Stimulated activated naive CD8-positive, alpha-beta T cell treated with anti-CD3 and anti-CD28 coated beads, Interleukin-15, amount 100 ng/mL, for 72 hours (primary cell): Measurements from ENCODE around the gene ZNF423.

Experiments
- ATAC-seq: fragments of 150-1000 bp; cut with Tn5 transposase; 2 replicates; pipeline ENCODE4 v1.10.0; 2021; ENCODE audit warnings: mild to moderate bottlenecking, moderate library complexity
- DNase-seq, 2 donors: peaks; one replicate each; pipeline ENCODE4 v3.0.0; 2021 to 2022
- H3K27ac Mint-ChIP-seq, 2 donors: one replicate each; pipeline ENCODE4 v1.8.0; 2022; ENCODE audit warnings: mild to moderate bottlenecking in 2 of 2, mixed read lengths in 2 of 2, moderate library complexity in 2 of 2
- H3K27me3 Mint-ChIP-seq: one replicate; pipeline ENCODE4 v1.8.0; 2022; ENCODE audit warnings: mixed read lengths
- H3K4me1 Mint-ChIP-seq: one replicate; pipeline ENCODE4 v1.8.0; 2022; ENCODE audit warnings: mild to moderate bottlenecking, mixed read lengths
- H3K4me3 Mint-ChIP-seq, 2 donors: one replicate each; pipeline ENCODE4 v1.8.0; 2022; ENCODE audit warnings: mild to moderate bottlenecking in 2 of 2, mixed read lengths in 2 of 2, moderate library complexity in 1 of 2
- H3K9me3 Mint-ChIP-seq, 2 donors: one replicate each; pipeline ENCODE4 v1.8.0; 2022; ENCODE audit warnings: mixed read lengths in 2 of 2

Gene ZNF423

DNA sequence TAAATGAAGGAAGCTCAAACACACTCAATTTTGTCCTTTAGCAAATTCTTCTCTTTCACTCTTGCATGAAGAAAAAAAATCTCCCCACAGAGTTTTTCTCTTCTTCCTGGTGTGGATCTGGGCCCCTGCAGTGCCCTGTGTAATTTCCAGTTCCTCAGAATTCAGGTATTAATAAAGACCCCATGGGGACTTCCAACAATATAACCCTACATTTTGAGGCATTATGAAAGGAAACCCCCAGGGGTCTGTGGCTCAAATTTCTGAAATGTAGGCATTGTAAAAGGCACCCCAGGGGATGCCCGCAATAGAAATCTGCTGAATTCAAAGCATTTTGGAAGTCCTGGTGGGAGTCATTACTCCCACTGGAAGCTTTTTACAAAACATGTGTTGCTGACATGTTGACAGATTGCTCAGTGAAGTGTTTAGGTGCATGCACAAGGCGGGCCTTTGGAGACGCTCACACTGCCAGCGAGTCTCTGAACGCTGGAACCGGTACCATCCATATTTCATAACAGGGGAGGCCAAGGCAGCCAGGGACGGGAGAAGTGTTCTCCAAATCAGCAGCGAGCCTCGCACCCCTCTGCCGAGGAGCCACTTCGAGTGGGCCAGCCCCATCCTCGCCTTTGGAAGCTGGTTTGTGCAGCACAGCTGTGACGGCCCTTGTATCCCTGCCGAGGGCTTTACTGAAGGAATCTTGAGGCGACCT is 154.0 kb downstream of the ZNF423 start:
- peaks cover 31% of the 10 kb centered on the region for H3K27me3 Mint-ChIP-seq
- DNase-seq (no peak), ATAC-seq (no peak)
- no peak overlapping the region for H3K4me3 Mint-ChIP-seq
- H3K27ac Mint-ChIP-seq = no peak overlapping the region
- no peaks in the 10 kb centered on the region for H3K4me1 Mint-ChIP-seq
- H3K9me3 Mint-ChIP-seq = no peaks in the 10 kb centered on the region

DNA sequence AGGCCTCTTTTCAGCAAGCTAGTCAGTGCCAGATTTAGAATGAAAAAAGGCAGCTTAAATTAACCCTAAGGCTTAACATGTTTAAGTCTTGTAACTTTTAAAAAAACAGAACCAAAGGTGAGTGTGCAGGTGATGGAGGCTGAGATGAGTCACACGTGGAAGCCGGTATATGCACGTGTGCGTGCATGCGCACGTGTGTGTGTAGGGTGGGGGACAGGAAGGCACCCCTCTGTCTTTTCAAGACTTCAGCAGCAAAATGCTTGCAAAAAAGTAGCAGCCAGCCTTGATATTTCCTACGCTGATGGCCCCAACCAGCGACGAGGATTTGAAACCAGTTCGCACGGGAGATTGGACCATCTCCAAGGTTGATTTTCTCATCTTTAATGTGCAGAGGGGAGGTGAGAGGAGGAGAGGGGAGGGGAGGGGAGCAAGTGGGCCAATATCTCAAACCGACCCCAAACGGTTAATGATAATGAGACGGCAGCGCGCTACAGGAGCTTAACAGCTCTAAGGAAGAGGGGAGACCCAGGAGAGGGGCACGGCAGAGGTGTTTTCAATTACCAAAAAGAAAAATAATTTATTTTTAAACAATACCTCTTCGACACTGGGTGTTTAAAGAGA is 154.7 kb downstream of the ZNF423 start:
- no peaks in the 10 kb centered on the region for H3K4me1 Mint-ChIP-seq
- no peak overlapping the region for H3K4me3 Mint-ChIP-seq
- no peaks in the 10 kb centered on the region for H3K9me3 Mint-ChIP-seq
- peaks cover 31% of the 10 kb centered on the region for H3K27me3 Mint-ChIP-seq
- no peak overlapping the region for H3K27ac Mint-ChIP-seq
- ATAC-seq (no peak), DNase-seq (no peak)

DNA sequence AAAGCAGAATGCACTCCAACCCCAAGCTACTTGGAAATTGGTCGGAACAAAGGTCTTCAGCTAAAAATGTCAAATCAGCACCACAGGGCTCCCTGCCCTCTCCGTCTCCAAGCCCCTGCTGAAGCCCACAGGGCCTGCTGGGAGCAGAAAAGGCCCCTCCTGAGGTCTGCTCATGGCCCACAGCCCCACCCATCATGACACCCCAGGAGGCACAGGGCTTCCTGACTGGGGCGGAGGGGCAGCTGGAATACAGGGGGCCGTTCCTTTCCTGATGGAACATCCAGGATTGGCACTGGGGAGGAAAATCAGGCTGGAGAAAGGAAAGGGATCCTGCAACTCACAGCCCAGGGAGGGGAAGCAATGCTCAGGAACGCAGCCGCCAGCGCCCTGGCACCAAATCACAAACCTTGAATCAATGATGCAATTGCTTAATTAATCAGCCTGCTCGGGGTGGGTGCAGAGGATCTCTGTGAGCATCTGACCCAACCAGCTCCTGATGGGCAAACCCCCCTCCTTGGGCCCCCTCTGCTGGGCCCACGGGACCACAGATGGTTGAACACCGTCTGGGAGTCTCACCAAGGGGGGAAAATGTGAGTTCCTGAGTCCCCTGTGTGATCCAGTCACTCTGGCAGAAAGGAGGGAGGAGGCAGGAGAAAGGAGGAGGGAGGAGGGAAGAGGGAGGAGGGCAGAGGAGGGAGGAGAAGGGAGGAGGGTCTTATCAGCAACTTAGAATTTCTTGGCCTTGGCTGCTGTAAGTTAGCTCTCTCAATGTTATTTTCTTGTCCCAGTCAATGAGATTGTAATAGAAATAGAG is 155.5 kb downstream of the ZNF423 start:
- no peaks in the 10 kb centered on the region for H3K4me1 Mint-ChIP-seq
- DNase-seq = no peak
- no peak overlapping the region for H3K27ac Mint-ChIP-seq

DNA sequence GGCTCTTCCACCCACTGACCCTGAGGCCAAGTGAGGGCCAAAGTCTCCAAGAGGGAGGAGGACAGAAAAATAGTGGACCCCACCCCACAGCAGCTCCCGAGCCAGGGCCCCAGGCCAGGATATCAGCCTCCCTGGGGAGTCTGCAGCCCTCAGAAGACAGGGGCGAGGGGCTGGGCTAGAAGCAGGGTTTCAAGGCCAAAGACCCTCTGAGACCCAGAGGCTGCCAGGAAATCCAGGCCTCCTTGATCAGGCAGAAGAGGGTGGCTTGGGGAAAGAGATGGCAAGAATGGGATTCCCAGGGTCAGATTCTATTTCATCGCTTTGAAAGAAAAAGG is 156.1 kb downstream of the ZNF423 start:
- no peak overlapping the region for H3K4me3 Mint-ChIP-seq
- peak overlapping the region in 1 of 2 donors; percentile 44 for H3K27ac Mint-ChIP-seq

More for the DNA sequence above, 155.5 kb downstream of the ZNF423 start:
- H3K9me3 Mint-ChIP-seq = no peaks in the 10 kb centered on the region
- ATAC-seq = no peak
- H3K27me3 Mint-ChIP-seq = peaks cover 31% of the 10 kb centered on the region
- no peak overlapping the region for H3K4me3 Mint-ChIP-seq

DNA sequence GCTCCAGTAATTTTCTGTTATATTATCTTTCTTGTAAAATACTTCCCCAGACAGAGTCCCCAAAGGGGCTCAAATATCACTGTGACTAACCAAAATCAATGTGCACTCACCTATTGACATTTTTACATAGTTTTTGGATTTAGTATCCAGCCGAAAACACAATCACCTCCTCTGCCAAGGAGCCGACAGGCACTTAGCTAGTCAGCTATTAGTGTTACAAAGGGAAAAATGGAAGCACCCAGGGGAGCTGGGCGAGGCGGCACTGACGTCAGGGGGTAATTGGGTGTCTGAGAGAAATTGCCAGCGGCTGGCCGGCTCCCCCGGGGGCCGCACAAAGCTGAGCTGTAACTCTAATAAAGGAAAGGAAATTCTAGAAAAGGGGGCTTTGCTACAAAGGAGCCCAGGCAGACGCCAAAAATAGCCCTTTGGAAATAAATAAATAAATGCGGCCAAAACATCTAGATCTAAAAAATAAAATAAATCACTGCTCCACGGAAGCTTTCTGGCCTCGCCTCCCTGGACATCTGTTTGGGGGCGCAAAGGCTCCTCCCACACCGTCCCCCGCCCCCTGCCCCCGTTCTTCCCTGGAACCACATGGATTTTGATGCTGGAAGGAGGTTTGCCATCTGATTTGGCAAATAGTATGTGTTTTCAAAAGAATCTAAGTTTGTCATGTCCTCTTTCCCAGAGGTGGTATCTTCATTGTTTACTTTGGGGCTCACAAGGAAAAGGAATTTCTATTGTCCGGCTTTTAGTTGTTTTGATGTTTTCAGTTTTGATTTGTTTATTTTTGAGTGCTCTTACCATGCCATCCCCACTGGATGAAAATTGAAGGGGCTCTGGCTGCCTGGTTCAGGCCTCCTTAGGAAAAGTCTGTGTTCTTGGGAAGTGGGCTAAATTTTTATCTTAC is 156.7 kb downstream of the ZNF423 start:
- H3K4me3 Mint-ChIP-seq = no peak overlapping the region
- peaks cover 31% of the 10 kb centered on the region for H3K27me3 Mint-ChIP-seq
- no peak overlapping the region for H3K27ac Mint-ChIP-seq
- H3K9me3 Mint-ChIP-seq = no peaks in the 10 kb centered on the region
- H3K4me1 Mint-ChIP-seq = no peaks in the 10 kb centered on the region
- ATAC-seq (no peak), DNase-seq (no peak)

More for the DNA sequence above, 156.1 kb downstream of the ZNF423 start:
- Mint-ChIP-seq H3K4me1 (no peaks in the 10 kb centered on the region), H3K9me3 (no peaks in the 10 kb centered on the region), H3K27me3 (peaks cover 31% of the 10 kb centered on the region)
- ATAC-seq (no peak), DNase-seq (no peak)

DNA sequence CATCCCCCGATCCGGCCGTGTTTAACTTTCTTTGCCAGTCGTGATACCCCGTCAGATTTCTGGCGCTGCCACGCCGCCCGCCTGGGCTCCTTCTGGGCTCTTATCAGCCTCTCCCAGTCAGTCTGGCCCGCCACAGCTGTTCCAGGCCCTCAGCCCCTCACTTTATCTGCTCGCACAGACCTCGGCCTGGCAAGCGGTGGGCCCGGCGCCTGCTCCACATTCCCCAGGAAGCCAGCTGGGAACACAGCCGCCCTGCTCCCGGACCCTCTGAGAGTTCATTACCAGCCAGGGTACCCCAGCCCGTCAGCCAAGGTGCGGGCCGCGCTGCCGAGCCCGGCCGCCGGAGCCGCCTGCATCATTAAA is 157.5 kb downstream of the ZNF423 start:
- Mint-ChIP-seq H3K4me1 (no peaks in the 10 kb centered on the region), H3K27ac (no peak overlapping the region), H3K9me3 (no peaks in the 10 kb centered on the region), H3K27me3 (peaks cover 31% of the 10 kb centered on the region), H3K4me3 (no peak overlapping the region)
- DNase-seq (no peak), ATAC-seq (no peak)

DNA sequence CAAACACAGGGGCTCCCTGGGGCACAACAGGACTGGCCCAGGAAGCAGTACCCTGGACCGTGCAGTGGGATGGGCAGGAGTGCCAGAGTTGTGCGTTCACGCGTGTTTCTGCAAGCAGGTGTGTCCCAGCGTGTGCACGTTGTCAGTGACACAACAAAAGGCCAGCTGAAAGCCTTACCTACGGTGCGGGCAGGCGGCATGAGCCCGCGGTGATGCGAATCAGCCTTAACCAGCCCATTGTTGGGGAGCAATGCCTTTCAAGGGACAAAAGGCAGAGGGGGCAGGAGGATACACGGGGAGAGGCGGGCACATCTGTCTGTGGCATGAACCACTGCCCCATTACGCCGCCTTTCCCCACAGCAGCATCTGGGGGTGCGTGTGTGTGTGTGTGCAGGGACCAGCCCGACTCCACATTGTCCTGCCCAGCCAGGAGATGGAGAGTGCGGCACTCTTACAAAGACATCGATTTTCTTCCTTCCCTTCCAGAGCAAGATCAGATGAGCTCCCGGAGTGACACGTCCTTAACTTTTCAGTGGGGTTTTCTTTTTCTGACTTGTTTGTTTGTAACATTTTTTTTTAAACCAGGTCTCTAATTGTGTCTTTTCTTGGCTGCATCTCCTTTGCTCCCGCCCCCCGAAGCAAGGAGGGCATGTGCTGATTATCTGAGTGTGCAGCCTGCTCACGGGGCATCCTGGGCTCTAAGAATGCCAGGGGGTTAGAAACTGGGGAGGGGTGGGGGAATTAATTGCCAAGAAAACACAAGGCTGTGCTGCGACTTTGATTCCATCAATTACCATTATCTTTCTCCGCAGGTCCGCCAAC is 158.1 kb downstream of the ZNF423 start:
- DNase-seq = no peak
- Mint-ChIP-seq H3K27ac (peak overlapping the region in 1 of 2 donors; percentile 69), H3K27me3 (peaks cover 31% of the 10 kb centered on the region), H3K9me3 (no peaks in the 10 kb centered on the region), H3K4me3 (no peak overlapping the region), H3K4me1 (no peaks in the 10 kb centered on the region)
- peak; percentile 20 for ATAC-seq

DNA sequence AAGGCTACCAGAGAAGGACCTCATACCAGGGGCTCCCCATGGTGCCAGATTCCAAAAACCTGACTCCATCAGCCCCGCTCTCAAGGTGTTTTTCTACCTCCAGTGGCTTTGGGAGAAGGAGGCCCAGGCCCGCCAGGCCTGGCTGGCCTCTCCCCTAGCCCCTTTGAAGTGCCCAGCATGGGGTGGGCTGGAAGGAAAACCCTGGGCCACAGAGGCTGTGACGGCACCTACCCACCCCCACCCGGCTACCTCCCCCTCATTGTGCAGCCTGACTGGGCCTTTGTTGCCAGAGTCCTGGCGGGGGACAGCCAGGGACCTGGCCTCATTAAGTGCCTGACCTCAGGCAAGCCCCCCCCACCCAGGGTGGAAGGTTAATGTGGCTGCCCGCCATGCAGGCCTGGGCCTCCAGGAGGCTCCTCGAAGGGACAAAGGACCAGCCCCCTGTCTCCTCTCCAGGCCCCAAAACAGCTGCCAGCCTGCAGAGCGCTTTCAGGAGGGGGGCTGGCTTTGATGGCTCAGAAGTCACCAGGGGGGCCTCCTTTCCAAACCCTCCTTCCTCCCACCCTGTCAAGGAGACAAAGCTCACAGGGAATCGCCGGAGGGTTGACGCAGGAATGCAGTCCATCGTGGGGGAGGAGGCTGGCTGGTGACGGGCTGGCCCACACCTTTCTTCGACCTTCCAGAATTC is 159.4 kb downstream of the ZNF423 start:
- no peak for ATAC-seq
- Mint-ChIP-seq H3K4me1 (no peaks in the 10 kb centered on the region), H3K9me3 (no peaks in the 10 kb centered on the region), H3K4me3 (no peak overlapping the region), H3K27me3 (peaks cover 31% of the 10 kb centered on the region), H3K27ac (no peak overlapping the region)
- DNase-seq = no peak

DNA sequence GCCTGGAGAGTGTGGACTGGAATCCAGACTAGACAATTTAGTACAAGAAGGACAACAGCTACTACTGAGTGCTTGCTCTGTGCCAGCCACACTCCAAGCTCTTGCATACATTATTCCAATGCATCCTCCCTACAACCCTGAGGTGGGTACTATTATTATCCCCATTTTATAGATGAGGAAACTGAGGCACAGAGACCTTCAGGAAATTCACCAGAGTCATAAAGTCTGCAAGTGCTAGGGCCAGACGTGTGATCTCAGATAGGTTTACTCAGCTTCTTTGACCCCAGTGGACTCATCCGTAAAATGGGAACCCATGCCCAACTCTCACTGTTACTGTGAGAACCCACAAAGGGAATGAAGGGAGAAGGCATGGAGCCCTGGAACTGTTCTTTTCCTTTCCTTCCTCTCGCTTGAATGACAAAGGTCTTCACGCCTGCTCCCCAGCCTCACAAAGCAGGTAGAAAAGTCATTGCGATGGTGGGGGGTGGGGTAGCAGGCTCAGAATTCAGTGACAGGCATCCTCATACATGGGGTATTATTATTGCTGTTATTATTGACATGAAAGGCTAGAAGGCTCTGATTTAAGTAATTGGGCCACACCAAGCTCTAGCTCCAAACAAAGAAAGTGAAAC is 160.0 kb downstream of the ZNF423 start:
- ATAC-seq = no peak
- DNase-seq = no peak
- Mint-ChIP-seq H3K27me3 (peaks cover 31% of the 10 kb centered on the region), H3K9me3 (no peaks in the 10 kb centered on the region), H3K4me3 (no peak overlapping the region), H3K4me1 (no peaks in the 10 kb centered on the region), H3K27ac (no peak overlapping the region)

DNA sequence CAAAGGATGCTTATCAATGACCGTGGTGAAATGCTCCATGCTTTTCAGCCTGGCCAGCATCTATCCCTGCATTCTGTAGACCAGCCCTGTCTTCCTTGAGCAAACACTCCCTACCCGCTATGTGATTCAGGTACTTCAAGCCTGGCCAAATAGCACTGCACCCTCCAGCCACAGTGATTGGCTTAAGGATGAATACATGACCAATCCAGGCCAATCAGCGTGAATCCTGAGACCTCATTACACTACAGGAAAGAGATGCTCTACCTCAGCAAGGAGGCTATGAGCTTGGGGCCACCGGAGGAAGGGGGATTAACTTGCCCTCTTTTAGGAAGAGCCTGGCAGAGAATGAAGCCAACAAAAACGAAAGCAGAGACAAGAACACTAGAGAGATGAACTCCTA is 162.5 kb downstream of the ZNF423 start:
- Mint-ChIP-seq H3K4me3 (no peak overlapping the region), H3K27ac (no peak overlapping the region), H3K9me3 (no peaks in the 10 kb centered on the region), H3K4me1 (no peaks in the 10 kb centered on the region), H3K27me3 (peaks cover 38% of the 10 kb centered on the region)
- ATAC-seq (no peak), DNase-seq (no peak)

DNA sequence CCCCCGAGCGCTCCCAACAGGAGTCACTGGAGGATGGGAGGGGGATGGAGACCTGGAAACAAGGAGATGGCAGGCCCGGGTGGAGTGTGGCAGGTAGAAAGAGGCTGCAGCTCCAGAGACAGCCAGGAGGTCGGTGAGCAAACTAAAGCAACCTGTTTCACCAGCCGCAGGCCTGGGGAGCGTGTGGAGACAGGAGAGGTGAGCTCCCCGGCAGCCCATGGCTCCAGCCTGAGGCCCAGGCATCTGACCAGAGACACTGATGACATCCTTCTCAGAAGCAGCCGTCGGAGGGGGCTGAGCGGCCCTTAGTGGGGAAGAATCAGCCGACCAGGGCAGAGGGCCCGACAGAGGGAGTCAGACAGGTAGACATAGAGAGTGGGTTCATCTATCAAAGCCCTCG is 165.1 kb downstream of the ZNF423 start:
- ATAC-seq (no peak), DNase-seq (no peak)
- H3K27ac Mint-ChIP-seq = no peak overlapping the region
- H3K27me3 Mint-ChIP-seq = peaks cover 45% of the 10 kb centered on the region
- no peaks in the 10 kb centered on the region for H3K9me3 Mint-ChIP-seq
- no peak overlapping the region for H3K4me3 Mint-ChIP-seq
- H3K4me1 Mint-ChIP-seq = no peaks in the 10 kb centered on the region

DNA sequence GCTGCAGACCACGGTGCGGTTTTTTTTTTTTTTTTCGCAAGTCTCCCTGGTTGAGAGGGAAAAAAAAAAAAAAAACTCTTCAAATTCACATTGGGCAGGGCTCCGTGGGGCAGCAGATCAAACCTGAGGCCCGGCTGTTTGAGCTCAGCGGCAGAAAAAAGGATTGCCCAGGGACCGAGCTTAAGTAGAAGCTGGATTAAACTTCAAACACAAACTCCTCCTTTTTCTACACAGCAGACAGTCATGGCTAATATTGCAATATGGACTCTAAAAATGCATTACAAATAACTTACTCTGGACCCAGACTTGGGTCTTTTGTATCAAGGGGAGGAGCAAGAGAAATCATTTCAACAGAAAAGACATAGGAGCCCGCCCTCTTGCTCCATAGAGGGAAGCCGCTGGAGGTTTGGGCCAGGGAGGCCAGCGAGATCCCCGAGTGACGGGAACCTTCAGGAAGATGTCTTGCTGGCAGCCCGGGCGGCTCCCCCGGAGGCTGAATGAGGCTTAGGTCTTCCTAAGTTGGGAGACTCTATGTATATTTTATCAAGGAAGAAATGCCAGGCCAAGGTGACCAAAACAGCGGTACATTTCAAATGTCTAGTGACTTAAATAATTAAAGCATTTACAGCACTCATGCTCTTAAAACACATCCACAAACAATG is 167.7 kb downstream of the ZNF423 start:
- no peak for ATAC-seq
- no peak overlapping the region for H3K27ac Mint-ChIP-seq
- no peak overlapping the region for H3K4me3 Mint-ChIP-seq
- no peaks in the 10 kb centered on the region for H3K4me1 Mint-ChIP-seq
- DNase-seq = no peak
- no peaks in the 10 kb centered on the region for H3K9me3 Mint-ChIP-seq
- peaks cover 45% of the 10 kb centered on the region for H3K27me3 Mint-ChIP-seq

DNA sequence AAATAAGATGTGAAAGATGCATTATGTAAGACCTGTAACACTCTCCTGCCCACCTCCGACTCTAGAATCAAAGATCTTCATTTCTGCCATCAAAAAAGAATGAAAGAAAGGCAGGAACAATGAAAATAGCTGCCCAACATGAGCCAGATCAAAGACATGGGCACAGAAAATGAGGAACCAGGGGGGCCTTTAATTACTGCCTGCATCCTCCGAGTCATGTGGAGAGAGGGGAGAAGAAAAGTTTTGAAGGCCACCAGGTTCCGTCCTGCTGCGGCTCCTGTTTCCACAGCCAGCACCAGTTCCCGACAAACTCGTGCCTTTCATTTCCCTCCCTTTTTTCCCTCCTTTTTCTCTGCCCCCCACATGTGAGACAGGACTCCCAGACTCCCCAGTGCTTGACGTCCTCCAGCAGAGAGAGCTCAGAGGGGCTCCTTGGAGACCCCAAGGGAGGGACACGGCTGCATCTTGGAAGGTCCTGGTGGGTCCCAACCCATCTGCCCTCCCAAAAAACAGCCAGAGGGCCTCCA is 168.4 kb downstream of the ZNF423 start:
- H3K27ac Mint-ChIP-seq = no peak overlapping the region
- H3K4me3 Mint-ChIP-seq = no peak overlapping the region
- no peak for DNase-seq
- no peak for ATAC-seq
- no peaks in the 10 kb centered on the region for H3K4me1 Mint-ChIP-seq
- H3K9me3 Mint-ChIP-seq = no peaks in the 10 kb centered on the region
- peaks cover 45% of the 10 kb centered on the region for H3K27me3 Mint-ChIP-seq
